Measurements from ENCODE around the gene PDIK1L. TPM values are rescaled to one million over a fixed set of nuclear protein-coding genes. Genes with fewer than 3 reads are reported as not detected.
"Not testable (repeated sequence)": the region's sequence is repeated elsewhere in the genome, so short reads cannot be mapped to it uniquely, and the experiment has no call there.

The PDIK1L gene
- total RNA-seq, 4 donors from 2014 or later: 4.4 to 8.7 (median 5.9) TPM

- H3K27ac ChIP-seq: peak overlapping the region in 1 of 4 donors; percentile 10
- in situ Hi-C loops (cut with MboI; ENCODE audit: low sequenced_read_pairs in 4 of 4) (no loop called here), intact Hi-C loops (cut with DNase I; ENCODE audit: low total_unique reads) (no loop called here)
These were observed 15.2 kb upstream of the PDIK1L start for GRCh38 chr1:26096471-26096870.

GRCh38 chr1:26097696-26098095, 13.9 kb upstream of the PDIK1L start:
- H3K4me3 ChIP-seq: no peak overlapping the region
- DNase-seq (no peak), ATAC-seq (no peak)
- in situ Hi-C loops (cut with MboI; ENCODE audit: low sequenced_read_pairs in 4 of 4): no loop called here
- H3K4me1 ChIP-seq: peaks cover 17 to 19% of the 10 kb centered on the region in 2 donors
- intact Hi-C loops (cut with DNase I; ENCODE audit: low total_unique reads): no loop called here
- H3K36me3 ChIP-seq: no peaks in the 10 kb centered on the region
- no peak for TF ChIP-seq POLR2A (IDR thresholded peaks at IDR 0.05)
- H3K27me3 ChIP-seq: no peaks in the 10 kb centered on the region
- H3K27ac ChIP-seq: no peak overlapping the region
- H3K9me3 ChIP-seq: no peaks in the 10 kb centered on the region

More at GRCh38 chr1:26096471-26096870, 15.2 kb upstream of the PDIK1L start:
- ATAC-seq (no peak), DNase-seq (no peak)
- no peak for TF ChIP-seq POLR2A (IDR thresholded peaks at IDR 0.05)
- no peak for TF ChIP-seq CTCF (IDR thresholded peaks at IDR 0.05 in 4 of 5, conservative IDR thresholded peaks at IDR 0.05 in 1 of 5)
- H3K36me3 ChIP-seq: no peaks in the 10 kb centered on the region
- H3K4me1 ChIP-seq: peaks cover 17 to 19% of the 10 kb centered on the region in 2 donors
- no peaks in the 10 kb centered on the region for H3K9me3 ChIP-seq
- H3K27me3 ChIP-seq: no peaks in the 10 kb centered on the region
- no peak overlapping the region for H3K4me3 ChIP-seq

- H3K27ac ChIP-seq: no peak overlapping the region
- no peaks in the 10 kb centered on the region for H3K27me3 ChIP-seq
- ATAC-seq (no peak), DNase-seq (no peak)
- TF ChIP-seq CTCF (IDR thresholded peaks at IDR 0.05 in 4 of 5, conservative IDR thresholded peaks at IDR 0.05 in 1 of 5) (no peak), POLR2A (IDR thresholded peaks at IDR 0.05) (no peak)
- no peaks in the 10 kb centered on the region for H3K36me3 ChIP-seq
- intact Hi-C loops (cut with DNase I; ENCODE audit: low total_unique reads) (no loop called here), in situ Hi-C loops (cut with MboI; ENCODE audit: low sequenced_read_pairs in 4 of 4) (no loop called here)
- H3K9me3 ChIP-seq: no peaks in the 10 kb centered on the region
- peaks cover 17 to 19% of the 10 kb centered on the region in 2 donors for H3K4me1 ChIP-seq
- no peak overlapping the region for H3K4me3 ChIP-seq
These were observed 13.0 kb upstream of the PDIK1L start for GRCh38 chr1:26098602-26099001.

- DNase-seq (no peak), ATAC-seq (no peak)
- Histone ChIP-seq H3K27ac (no peak overlapping the region), H3K9me3 (no peaks in the 10 kb centered on the region), H3K4me3 (no peak overlapping the region), H3K36me3 (no peaks in the 10 kb centered on the region), H3K27me3 (no peaks in the 10 kb centered on the region), H3K4me1 (peaks cover 11 to 20% of the 10 kb centered on the region in 2 donors)
- intact Hi-C loops (cut with DNase I; ENCODE audit: low total_unique reads): no loop called here
- TF ChIP-seq CTCF (IDR thresholded peaks at IDR 0.05 in 4 of 5, conservative IDR thresholded peaks at IDR 0.05 in 1 of 5): no peak
- no peak for TF ChIP-seq POLR2A (IDR thresholded peaks at IDR 0.05)
- in situ Hi-C loops (cut with MboI; ENCODE audit: low sequenced_read_pairs in 4 of 4): loop anchor here in 2 of 4 donors (5.0 kb wide), 1 partner anchor 48 kb away; no protein-coding TSS in a partner anchor
These were observed 11.8 kb upstream of the PDIK1L start for GRCh38 chr1:26099780-26100179.

- H3K9me3 ChIP-seq; H3K27me3 ChIP-seq; H3K4me3 ChIP-seq; H3K27ac ChIP-seq; intact Hi-C loops (cut with DNase I; ENCODE audit: low total_unique reads); H3K36me3 ChIP-seq: not testable (repeated sequence)
- ATAC-seq: peak in 1 of 2 donors; percentile 38
- H3K4me1 ChIP-seq: peaks cover 7 to 16% of the 10 kb centered on the region in 2 donors
- DNase-seq: peak in 1 of 2 donors; percentile 34
- in situ Hi-C loops (cut with MboI; ENCODE audit: low sequenced_read_pairs in 4 of 4): loop anchor here in 2 of 4 donors (5.0 kb wide), 1 partner anchor 47 kb away; no protein-coding TSS in a partner anchor
These were observed 11.4 kb upstream of the PDIK1L start for GRCh38 chr1:26100204-26100603.

- H3K27ac ChIP-seq: no peak overlapping the region
- no peaks in the 10 kb centered on the region for H3K27me3 ChIP-seq
- no peak overlapping the region for H3K4me3 ChIP-seq
- TF ChIP-seq CTCF (IDR thresholded peaks at IDR 0.05 in 4 of 5, conservative IDR thresholded peaks at IDR 0.05 in 1 of 5) (no peak), POLR2A (IDR thresholded peaks at IDR 0.05) (no peak)
- no peaks in the 10 kb centered on the region for H3K36me3 ChIP-seq
- DNase-seq (no peak), ATAC-seq (no peak)
- in situ Hi-C loops (cut with MboI; ENCODE audit: low sequenced_read_pairs in 4 of 4) (loop anchor here in 2 of 4 donors (5.0 kb wide), 1 partner anchor 45 kb away; no protein-coding TSS in a partner anchor), intact Hi-C loops (cut with DNase I; ENCODE audit: low total_unique reads) (no loop called here)
- H3K4me1 ChIP-seq: peaks cover 3 to 12% of the 10 kb centered on the region in 2 donors
- H3K9me3 ChIP-seq: no peaks in the 10 kb centered on the region
These were observed 9.5 kb upstream of the PDIK1L start for GRCh38 chr1:26102119-26102518.
